Chondrocyte (in vitro differentiated cells): Measurements from ENCODE around the gene C3. TPM values are rescaled to one million over a fixed set of nuclear protein-coding genes. Genes with fewer than 3 reads are reported as not detected.
A peak's percentile ranks its signal among the peaks of the same experiment; 100 is the strongest.

Source experiments
- DNase-seq: peaks from one replicate; pipeline ENCODE4 v3.0.0; 2021; ENCODE audit warnings: mixed read lengths, low spot score
- H3K27ac Mint-ChIP-seq: one replicate; pipeline ENCODE4 v1.8.0; 2021; ENCODE audit warnings: mild to moderate bottlenecking, moderate library complexity, mixed read lengths; ENCODE audit not compliant: unreplicated experiment
- H3K27me3 Mint-ChIP-seq: 2 replicates; pipeline ENCODE4 v1.8.0; 2021; ENCODE audit warnings: low read depth, mixed read lengths
- H3K36me3 Mint-ChIP-seq: 2 replicates; pipeline ENCODE4 v1.8.0; 2021; ENCODE audit warnings: low read depth, mixed read lengths
- H3K4me1 Mint-ChIP-seq: 2 replicates; pipeline ENCODE4 v1.8.0; 2021; ENCODE audit warnings: low read depth, mild to moderate bottlenecking, mixed read lengths
- H3K4me3 Mint-ChIP-seq: one replicate; pipeline ENCODE4 v1.8.0; 2021; ENCODE audit warnings: mild to moderate bottlenecking, moderate library complexity, mixed read lengths; ENCODE audit not compliant: unreplicated experiment
- H3K9me3 Mint-ChIP-seq: 2 replicates; pipeline ENCODE4 v1.8.0; 2021; ENCODE audit warnings: low read depth, mixed read lengths
- total RNA-seq: library from RNA; stranded (reverse); gene quantifications from 3 replicates; pipeline ENCODE4 v1.2.1, GENCODE V29; 2021
- TF ChIP-seq, protein P1 (sequence below): fragments of 200-600 bp; sonication (generic); IDR thresholded peaks from 2 replicates; pipeline ENCODE4 v1.5.0; 2021; ENCODE audit warnings: antibody characterized with exemption, mild to moderate bottlenecking, moderate library complexity

The C3 gene
- total RNA-seq, 1 donor from 2014 or later = 0.77 TPM

DNA sequence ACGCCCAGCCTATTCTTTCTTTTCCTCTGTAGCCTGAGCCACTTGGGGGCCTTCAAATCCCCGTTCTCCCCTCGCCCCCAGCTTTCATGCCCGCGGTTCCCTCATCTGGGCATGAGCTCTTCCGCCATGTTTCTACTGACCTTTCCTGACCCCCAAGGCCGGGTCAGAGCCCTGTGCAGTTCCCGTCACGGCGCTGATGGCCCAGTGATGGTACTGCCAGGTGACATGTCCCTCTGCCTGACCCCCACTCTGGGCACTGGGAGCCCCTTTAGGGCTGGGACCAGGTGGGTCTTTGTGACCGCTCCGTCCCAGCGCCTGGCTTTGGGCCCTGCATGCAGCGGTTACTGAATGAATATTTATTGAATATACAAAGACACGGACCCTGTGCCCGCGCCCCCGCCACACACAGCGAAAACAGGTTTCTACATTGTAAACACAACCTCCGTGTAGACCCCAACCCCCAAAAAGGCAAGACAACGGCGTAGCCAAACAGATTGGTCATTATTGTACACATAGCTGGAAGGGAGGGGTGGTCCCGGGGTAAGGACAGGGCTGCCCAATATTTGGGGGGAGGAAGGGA is 9.2 kb upstream of the C3 start:
- TF ChIP-seq, protein P1, sequence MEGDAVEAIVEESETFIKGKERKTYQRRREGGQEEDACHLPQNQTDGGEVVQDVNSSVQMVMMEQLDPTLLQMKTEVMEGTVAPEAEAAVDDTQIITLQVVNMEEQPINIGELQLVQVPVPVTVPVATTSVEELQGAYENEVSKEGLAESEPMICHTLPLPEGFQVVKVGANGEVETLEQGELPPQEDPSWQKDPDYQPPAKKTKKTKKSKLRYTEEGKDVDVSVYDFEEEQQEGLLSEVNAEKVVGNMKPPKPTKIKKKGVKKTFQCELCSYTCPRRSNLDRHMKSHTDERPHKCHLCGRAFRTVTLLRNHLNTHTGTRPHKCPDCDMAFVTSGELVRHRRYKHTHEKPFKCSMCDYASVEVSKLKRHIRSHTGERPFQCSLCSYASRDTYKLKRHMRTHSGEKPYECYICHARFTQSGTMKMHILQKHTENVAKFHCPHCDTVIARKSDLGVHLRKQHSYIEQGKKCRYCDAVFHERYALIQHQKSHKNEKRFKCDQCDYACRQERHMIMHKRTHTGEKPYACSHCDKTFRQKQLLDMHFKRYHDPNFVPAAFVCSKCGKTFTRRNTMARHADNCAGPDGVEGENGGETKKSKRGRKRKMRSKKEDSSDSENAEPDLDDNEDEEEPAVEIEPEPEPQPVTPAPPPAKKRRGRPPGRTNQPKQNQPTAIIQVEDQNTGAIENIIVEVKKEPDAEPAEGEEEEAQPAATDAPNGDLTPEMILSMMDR = no peak
- no peak overlapping the region for H3K27ac Mint-ChIP-seq
- no peak for DNase-seq

DNA sequence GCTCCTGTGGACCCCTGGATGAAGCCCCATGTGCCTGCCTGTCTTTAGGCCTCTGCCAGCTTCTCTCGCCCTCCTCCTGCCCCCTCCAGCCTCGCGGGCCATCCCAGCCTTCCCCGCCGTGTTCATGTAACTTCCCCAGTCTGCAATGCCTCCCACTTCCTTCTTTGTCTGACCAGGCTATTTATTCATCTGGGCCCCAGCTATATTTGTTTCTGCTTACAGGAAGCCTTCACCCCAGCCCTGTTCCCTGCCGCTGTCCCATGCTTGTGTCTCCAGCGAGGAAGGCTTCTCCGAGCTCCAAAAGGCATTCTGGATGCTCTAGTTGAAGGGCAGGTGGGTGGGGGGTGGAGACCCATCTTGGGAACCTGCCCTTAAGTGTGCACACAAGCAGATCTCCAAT is 7.9 kb upstream of the C3 start:
- DNase-seq = no peak
- Mint-ChIP-seq H3K9me3 (no peaks in the 10 kb centered on the region), H3K27me3 (no peaks in the 10 kb centered on the region), H3K4me3 (no peak overlapping the region), H3K27ac (peak overlapping the region; percentile 45), H3K36me3 (peaks cover 6% of the 10 kb centered on the region), H3K4me1 (peaks cover 6% of the 10 kb centered on the region)
- TF ChIP-seq, protein P1 = no peak

More for the DNA sequence above, 9.2 kb upstream of the C3 start:
- no peaks in the 10 kb centered on the region for H3K27me3 Mint-ChIP-seq
- peaks cover 9% of the 10 kb centered on the region for H3K36me3 Mint-ChIP-seq
- peaks cover 5% of the 10 kb centered on the region for H3K4me1 Mint-ChIP-seq
- no peak overlapping the region for H3K4me3 Mint-ChIP-seq
- no peaks in the 10 kb centered on the region for H3K9me3 Mint-ChIP-seq

DNA sequence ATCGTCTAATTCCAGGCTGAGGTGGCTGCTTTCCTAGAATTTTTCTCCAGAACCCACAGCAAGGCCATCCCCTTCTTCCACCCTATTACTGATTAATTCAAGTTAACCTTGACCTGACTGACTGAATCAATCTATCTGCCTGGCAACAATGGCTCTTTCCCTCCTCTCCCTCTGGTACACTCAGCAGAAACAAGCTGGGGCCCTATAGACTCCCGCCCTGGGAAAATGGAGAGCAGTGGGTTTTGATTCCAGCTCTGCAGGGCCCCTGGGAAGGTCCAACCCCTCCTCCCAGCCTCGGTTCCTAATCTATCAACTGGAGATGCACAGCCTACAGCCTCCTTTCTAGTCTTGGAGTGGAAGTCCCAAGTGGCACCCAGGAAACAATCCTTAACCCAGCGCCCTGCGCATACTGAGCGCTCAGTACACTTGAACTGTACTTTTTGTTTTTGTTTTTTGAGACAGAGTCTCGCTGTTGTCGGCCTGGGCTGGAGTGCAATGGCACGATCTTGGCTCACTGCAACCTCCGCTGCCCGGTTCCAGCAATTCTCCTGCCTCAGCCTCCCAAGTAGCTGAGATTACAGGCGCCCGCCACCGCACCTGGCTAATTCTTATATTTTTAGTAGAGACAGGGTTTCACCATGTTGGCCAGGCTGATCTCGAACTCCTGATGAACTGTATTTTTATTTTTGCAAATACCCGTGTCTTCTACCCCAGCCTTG is 5.2 kb upstream of the C3 start:
- peaks cover 2% of the 10 kb centered on the region for H3K36me3 Mint-ChIP-seq

DNA sequence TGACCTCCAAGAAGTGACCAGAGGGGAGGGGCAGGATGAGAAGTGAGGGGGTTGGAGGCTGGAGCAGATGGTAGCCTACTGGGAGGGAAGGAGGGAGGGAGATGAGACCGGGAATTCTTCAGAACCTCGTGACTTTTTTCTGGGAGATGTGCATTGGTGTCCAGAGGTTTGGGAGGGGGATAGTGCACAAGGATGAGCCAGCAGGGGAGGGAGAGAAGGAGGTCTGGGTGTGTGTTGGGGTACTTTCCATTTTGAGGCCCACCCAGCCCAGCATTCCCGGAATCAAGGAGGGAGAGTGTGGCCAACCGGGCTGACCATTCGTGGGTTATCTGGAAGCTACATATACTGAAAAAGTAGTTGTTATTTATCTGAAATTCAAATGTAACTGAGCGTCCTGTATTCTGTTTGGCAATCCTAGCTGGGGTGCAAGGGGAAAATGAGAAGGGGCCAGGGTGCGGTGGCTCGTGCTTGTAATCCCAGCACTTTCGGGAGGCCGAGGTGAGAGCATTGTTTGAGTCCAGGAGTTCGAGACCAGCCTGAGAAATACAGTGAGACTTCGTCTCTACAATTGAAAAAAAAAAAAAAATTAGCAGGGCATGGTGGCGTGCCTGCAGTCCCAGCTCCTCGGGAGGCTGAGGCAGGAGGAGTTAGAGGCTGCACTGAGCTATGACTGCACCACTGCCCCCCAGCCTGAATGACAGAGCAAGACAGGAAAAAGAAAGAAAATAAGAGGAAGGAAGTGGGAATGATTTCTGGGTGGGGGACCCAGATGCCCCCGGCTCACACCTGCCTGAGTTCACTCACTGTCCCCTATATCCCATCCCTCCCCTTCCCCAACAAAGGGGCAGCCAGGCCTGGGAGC is 4.4 kb upstream of the C3 start:
- DNase-seq = no peak
- Mint-ChIP-seq H3K9me3 (no peaks in the 10 kb centered on the region), H3K36me3 (peaks cover 2% of the 10 kb centered on the region), H3K4me1 (peaks cover 10% of the 10 kb centered on the region), H3K27me3 (peaks cover 10% of the 10 kb centered on the region), H3K4me3 (no peak overlapping the region), H3K27ac (no peak overlapping the region)
- TF ChIP-seq, protein P1 = no peak

More for the DNA sequence above, 5.2 kb upstream of the C3 start:
- H3K4me3 Mint-ChIP-seq = no peak overlapping the region
- no peak overlapping the region for H3K27ac Mint-ChIP-seq
- H3K4me1 Mint-ChIP-seq = peaks cover 10% of the 10 kb centered on the region
- TF ChIP-seq, protein P1 = no peak
- H3K27me3 Mint-ChIP-seq = peaks cover 6% of the 10 kb centered on the region
- no peaks in the 10 kb centered on the region for H3K9me3 Mint-ChIP-seq
- DNase-seq = no peak

DNA sequence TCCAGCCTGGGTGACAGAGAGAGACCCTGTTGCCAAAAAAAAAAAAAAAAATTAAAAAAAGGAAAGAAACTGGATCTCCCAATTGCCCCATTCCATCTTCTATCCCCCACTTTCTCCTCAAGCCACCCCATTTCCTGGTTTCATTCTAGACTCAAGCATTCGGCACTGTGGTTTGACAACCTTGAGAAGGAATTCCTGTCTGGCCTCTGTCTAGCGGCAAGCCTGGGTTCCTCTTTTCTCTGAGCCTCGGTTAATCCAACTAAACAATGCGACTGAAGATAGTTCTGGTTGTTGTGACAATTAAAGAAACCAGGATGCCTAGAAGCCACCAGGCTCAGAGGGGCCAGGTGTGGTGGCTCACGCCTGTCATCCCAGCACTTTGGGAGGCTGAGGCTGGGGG is 3.3 kb upstream of the C3 start:
- H3K36me3 Mint-ChIP-seq = no peaks in the 10 kb centered on the region
- no peak overlapping the region for H3K27ac Mint-ChIP-seq
- peak; percentile 7 for DNase-seq

More for the DNA sequence above, 3.3 kb upstream of the C3 start:
- H3K9me3 Mint-ChIP-seq = no peaks in the 10 kb centered on the region
- H3K27me3 Mint-ChIP-seq = peaks cover 17% of the 10 kb centered on the region
- TF ChIP-seq, protein P1 = no peak
- H3K4me1 Mint-ChIP-seq = peaks cover 10% of the 10 kb centered on the region
- H3K4me3 Mint-ChIP-seq = no peak overlapping the region
